H1 (cell line): Measurements from ENCODE around the gene EBF3. TPM values are rescaled to one million over a fixed set of nuclear protein-coding genes. Genes with fewer than 3 reads are reported as not detected.
A peak's percentile ranks its signal among the peaks of the same experiment; 100 is the strongest.

Source experiments
- CTCF ChIA-PET: fragments of 300-600 bp; sonication (Branson Sonifier 250); formaldehyde crosslinking; loops from one replicate; lab custom pipeline; 2021; ENCODE audit not compliant: partially characterized antibody; lab: Charles Lee
- POLR2A ChIA-PET: fragments of 300-600 bp; sonication (Branson Sonifier 250); formaldehyde crosslinking; loops from one replicate; lab custom pipeline; 2021; ENCODE audit warnings: inconsistent platforms; ENCODE audit not compliant: partially characterized antibody; lab: Charles Lee
- DNase-seq, 2 experiments: peaks; one replicate each; pipeline versions ENCODE4 v3.0.0 to v3.0.0-alpha.2; 2010 to 2022; ENCODE audit warnings: low spot score in 2 of 2, low read depth in 1 of 2, mixed read lengths in 1 of 2
- FAIRE-seq: peaks from 2 replicates; lab custom pipeline; 2011; peaks lifted over from hg19 to GRCh38; lab: Jason Lieb, UNC
- H2AFZ ChIP-seq: 2 replicates; pipeline ENCODE4 v1.8.1; 2012; ENCODE audit warnings: low read length, inconsistent platforms
- H2AK5ac ChIP-seq: 2 replicates; pipeline ENCODE4 v1.6.1; 2013; ENCODE audit warnings: low read depth, low read length
- H2BK120ac ChIP-seq: replicated peaks from 2 replicates; pipeline ENCODE3; 2013; ENCODE audit warnings: low read depth, low read length, inconsistent platforms
- H2BK12ac ChIP-seq: 2 replicates; pipeline ENCODE4 v1.6.1; 2013; ENCODE audit warnings: low read depth, low read length
- H2BK15ac ChIP-seq: 2 replicates; pipeline ENCODE4 v1.6.1; 2013; ENCODE audit warnings: low read length
- H2BK20ac ChIP-seq: 2 replicates; pipeline ENCODE4 v1.6.1; 2013; ENCODE audit warnings: low read length
- H2BK5ac ChIP-seq: 2 replicates; pipeline ENCODE4 v1.6.1; 2013; ENCODE audit warnings: low read depth, low read length
- H3K14ac ChIP-seq: 2 replicates; pipeline ENCODE4 v1.6.1; 2013; ENCODE audit warnings: inconsistent platforms; ENCODE audit not compliant: insufficient read length
- H3K18ac ChIP-seq: 2 replicates; pipeline ENCODE4 v1.6.1; 2013; ENCODE audit warnings: low read length; ENCODE audit errors: extremely low read depth
- H3K23ac ChIP-seq: 2 replicates; pipeline ENCODE4 v1.6.1; 2013; ENCODE audit warnings: inconsistent platforms; ENCODE audit not compliant: insufficient read length
- H3K23me2 ChIP-seq: 2 replicates; pipeline ENCODE4 v1.6.1; 2013; ENCODE audit warnings: low read depth, low read length
- H3K27ac ChIP-seq: 2 replicates; pipeline ENCODE4 v1.6.1; 2011; ENCODE audit warnings: low read depth, low read length, inconsistent platforms
- H3K27me3 ChIP-seq, 4 experiments: replicated peaks in 1 of 4; 1 replicate in 1 of 4; 2 replicates in 3 of 4; pipeline versions ENCODE4 v1.6.1 to v1.8.1; 2011 to 2013; ENCODE audit warnings: low read length in 3 of 4, mild to moderate bottlenecking in 3 of 4, inconsistent platforms in 2 of 4, mixed read lengths in 2 of 4, moderate library complexity in 1 of 4; ENCODE audit not compliant: control insufficient read depth in 3 of 4, insufficient read depth in 3 of 4; ENCODE audit errors: extremely low read depth in 1 of 4
- H3K36me3 ChIP-seq, 4 experiments: 2 replicates each; pipeline versions ENCODE4 v1.6.1 to v1.8.1; 2011 to 2013; ENCODE audit warnings: mild to moderate bottlenecking in 4 of 4, low read length in 3 of 4, moderate library complexity in 2 of 4, control low read depth in 1 of 4, inconsistent platforms in 1 of 4; ENCODE audit not compliant: insufficient read depth in 4 of 4, control insufficient read depth in 2 of 4
- H3K4ac ChIP-seq: replicated peaks from 2 replicates; pipeline ENCODE3; 2013; ENCODE audit warnings: low read length, low read depth, mixed read lengths, inconsistent platforms; ENCODE audit not compliant: insufficient read length
- H3K4me1 ChIP-seq, 4 experiments: replicated peaks in 1 of 4; 1 replicate in 1 of 4; 2 replicates in 3 of 4; pipeline versions ENCODE4 v1.6.1 to v1.8.1; 2011 to 2013; ENCODE audit warnings: low read length in 3 of 4, inconsistent platforms in 2 of 4, mixed read lengths in 1 of 4; ENCODE audit not compliant: insufficient read depth in 4 of 4, control insufficient read depth in 3 of 4
- H3K4me2 ChIP-seq, 2 experiments: 2 replicates each; pipeline versions ENCODE4 v1.6.1 to v1.8.1; 2011 to 2013; ENCODE audit warnings: low read depth in 2 of 2, low read length in 2 of 2, control low read depth in 1 of 2, inconsistent platforms in 1 of 2, mild to moderate bottlenecking in 1 of 2; ENCODE audit not compliant: insufficient read depth in 1 of 2
- H3K4me3 ChIP-seq, 4 experiments: fragments of 200-600, 300-600 bp in 1 of 4; sonication (generic), shearing (Covaris generic), sonication (Bioruptor Twin) in 1 of 4; 2 replicates each; pipeline versions ENCODE4 v1.5.1 to v1.8.1; 2011 to 2016; ENCODE audit warnings: low read length in 4 of 4, low read depth in 3 of 4, control low read depth in 2 of 4, inconsistent platforms in 2 of 4, mild to moderate bottlenecking in 2 of 4, mixed read lengths in 1 of 4, moderate library complexity in 1 of 4; ENCODE audit not compliant: insufficient read depth in 2 of 4; ENCODE audit errors: extremely low read depth in 1 of 4
- H3K56ac ChIP-seq: replicated peaks from 2 replicates; pipeline ENCODE3; 2013; ENCODE audit warnings: low read depth, mild to moderate bottlenecking, mixed read lengths, low read length, inconsistent platforms; ENCODE audit not compliant: insufficient read length
- H3K79me1 ChIP-seq: 2 replicates; pipeline ENCODE4 v1.6.1; 2013; ENCODE audit warnings: low read depth, low read length, control low read depth
- H3K79me2 ChIP-seq, 2 experiments: 2 replicates each; pipeline versions ENCODE4 v1.6.1 to v1.8.1; 2012 to 2013; ENCODE audit warnings: low read length in 2 of 2, mild to moderate bottlenecking in 2 of 2, inconsistent platforms in 1 of 2; ENCODE audit not compliant: insufficient read depth in 2 of 2, control insufficient read depth in 1 of 2
- H3K9ac ChIP-seq, 4 experiments: replicated peaks in 1 of 4; 1 replicate in 1 of 4; 2 replicates in 3 of 4; pipeline versions ENCODE4 v1.6.1 to v1.8.1; 2011 to 2013; ENCODE audit warnings: low read depth in 3 of 4, low read length in 3 of 4, control low read depth in 2 of 4, mild to moderate bottlenecking in 2 of 4, moderate library complexity in 2 of 4, inconsistent platforms in 1 of 4; ENCODE audit errors: extremely low read depth in 1 of 4
- H3K9me3 ChIP-seq, 2 experiments: 2 replicates each; pipeline versions ENCODE4 v1.6.1 to v1.8.1; 2012 to 2013; ENCODE audit warnings: mild to moderate bottlenecking in 2 of 2, moderate library complexity in 2 of 2, control low read depth in 1 of 2, inconsistent platforms in 1 of 2, low read depth in 1 of 2, low read length in 1 of 2, mixed read lengths in 1 of 2; ENCODE audit not compliant: insufficient read depth in 2 of 2
- H4K20me1 ChIP-seq, 2 experiments: replicated peaks in 1 of 2; 2 replicates each; pipeline versions ENCODE3 to v1.8.1; 2011 to 2013; ENCODE audit warnings: inconsistent platforms in 2 of 2, low read length in 2 of 2, mild to moderate bottlenecking in 1 of 2; ENCODE audit not compliant: insufficient read depth in 2 of 2, control insufficient read depth in 1 of 2
- H4K5ac ChIP-seq: 2 replicates; pipeline ENCODE4 v1.6.1; 2013; ENCODE audit warnings: low read length, low read depth, mixed read lengths, inconsistent platforms; ENCODE audit not compliant: insufficient read length
- H4K8ac ChIP-seq: 2 replicates; pipeline ENCODE4 v1.8.0; 2013; ENCODE audit warnings: mild to moderate bottlenecking, moderate library complexity, low read length, inconsistent platforms; ENCODE audit not compliant: insufficient read depth; ENCODE audit errors: extremely low read depth
- H4K91ac ChIP-seq: replicated peaks from 2 replicates; pipeline ENCODE3; 2013; ENCODE audit warnings: low read length, mixed read lengths, inconsistent platforms; ENCODE audit not compliant: insufficient read length
- CBX8 ChIP-seq: fragments of 300-800, 300-1000 bp; sonication (generic); IDR thresholded peaks from 2 replicates; pipeline ENCODE4 v1.7.1; 2016; ENCODE audit warnings: low read depth, low read length, borderline replicate concordance
- JUN ChIP-seq: IDR thresholded peaks from 2 replicates; pipeline ENCODE4 v1.6.1; 2011; ENCODE audit warnings: low read depth, mild to moderate bottlenecking, improper control_type of control experiment, low read length
- KDM1A ChIP-seq: fragments of 200-600, 300-600 bp; sonication (generic); IDR thresholded peaks from 2 replicates; pipeline ENCODE4 v1.7.1; 2016; ENCODE audit warnings: mild to moderate bottlenecking, low read length, borderline replicate concordance
- KDM4A ChIP-seq: IDR thresholded peaks from one replicate; pipeline ENCODE4 v1.7.1; 2012; ENCODE audit warnings: low read depth, mild to moderate bottlenecking, moderate library complexity, low read length, inconsistent platforms; ENCODE audit not compliant: severe bottlenecking
- NANOG ChIP-seq: IDR thresholded peaks from 2 replicates; pipeline ENCODE4 v1.6.1; 2011; ENCODE audit warnings: low read length, low read depth, mild to moderate bottlenecking, inconsistent platforms; ENCODE audit not compliant: insufficient read depth, poor library complexity, severe bottlenecking
- RAD21 ChIP-seq, 2 experiments: IDR thresholded peaks in 1 of 2; conservative IDR thresholded peaks in 1 of 2; 2 replicates each; pipeline ENCODE4 v1.6.1; 2011; ENCODE audit warnings: low read depth in 2 of 2, low read length in 2 of 2, improper control_type of control experiment in 1 of 2, inconsistent platforms in 1 of 2, mild to moderate bottlenecking in 1 of 2, moderate library complexity in 1 of 2
- RNF2 ChIP-seq: fragments of 200-900, 300-1000 bp; sonication (generic); IDR thresholded peaks from 2 replicates; pipeline ENCODE4 v1.7.1; 2016; ENCODE audit warnings: borderline replicate concordance, low read depth, mild to moderate bottlenecking, antibody characterized with exemption, low read length; ENCODE audit not compliant: poor library complexity, severe bottlenecking; ENCODE audit errors: missing control alignments
- SIN3A ChIP-seq, 2 experiments: IDR thresholded peaks in 1 of 2; conservative IDR thresholded peaks in 1 of 2; 2 replicates each; pipeline ENCODE4 v1.6.1; 2011 to 2012; ENCODE audit warnings: low read length in 2 of 2, improper control_type of control experiment in 1 of 2, low read depth in 1 of 2, mild to moderate bottlenecking in 1 of 2
- TBP ChIP-seq: IDR thresholded peaks from 2 replicates; pipeline ENCODE4 v1.6.1; 2011; ENCODE audit warnings: low read depth, low read length, improper control_type of control experiment
- WGBS, 2 experiments: shearing (Covaris generic) in 1 of 2; methylation state at CpG; one replicate each; pipeline versions ENCODE4 v1.1.6 to v1.1.7; 2013 to 2015; ENCODE audit warnings: low lambda C conversion rate in 2 of 2, mixed read lengths in 2 of 2, inconsistent platforms in 1 of 2, low coverage in 1 of 2, missing lambda C conversion rate in 1 of 2; ENCODE audit not compliant: insufficient replicate concordance in 2 of 2, insufficient coverage in 1 of 2, insufficient read length in 1 of 2; ENCODE audit errors: extremely low coverage in 1 of 2, missing lambda C conversion rate in 1 of 2; 5-methylcytosine and 5-hydroxymethylcytosine counted together
- polyA plus RNA-seq, 7 experiments: library from polyadenylated mRNA; depleted of rRNA in 3 of 7; stranded (reverse) in 5 of 7; unstranded in 2 of 7; fragments of >200 nt in 5 of 7; fragments of 200-250 nt in 2 of 7; gene quantifications; 1 replicate in 5 of 7; 2 replicates in 1 of 7; 4 replicates in 1 of 7; pipeline versions ENCODE4 v1.2.1 to v1.2.3, GENCODE V29; 2011 to 2013; ENCODE audit warnings: missing spikeins in 2 of 7, mixed read lengths in 2 of 7
- total RNA-seq: library from RNA; stranded (reverse); fragmentation: NEBNext Ultra II Directional; extraction: Animal tissue kit (Norgen Biotek cat#: 25700); gene quantifications from 2 replicates; pipeline ENCODE4 v1.2.1, GENCODE V29; 2021

The EBF3 gene
- total and polyA plus RNA-seq, 2 of the 8 experiments (the other 6 are each of a cell fraction or from before 2014, with no cell fraction given) = 0.08 to 0.26 TPM

- no peaks in the 10 kb centered on the region for H3K79me1 ChIP-seq
- ChIA-PET CTCF (interaction anchor here (0.5 to 3.0 kb wide), 30 partner anchors 14 to 937 kb away, joined by 3 to 12 read pairs (median 4); no protein-coding TSS in a partner anchor), POLR2A (interaction anchor here (1.8 kb wide), 1 partner anchor 12 kb away, joined by 4 read pairs; no protein-coding TSS in a partner anchor)
- H3K27ac ChIP-seq = no peak overlapping the region
- H3K9me3 ChIP-seq = no peaks in the 10 kb centered on the region
- no peak overlapping the region for H2BK15ac ChIP-seq
- no peaks in the 10 kb centered on the region for H3K79me2 ChIP-seq
- no peak for FAIRE-seq
- no peak overlapping the region for H2AFZ ChIP-seq
- 4% methylated on average over 18 of the region's 84 CpGs; no CpG with 5 or more reads in 1 of the 2 experiments for WGBS, 2 experiments
- no peak overlapping the region for H2BK5ac ChIP-seq
- no peak overlapping the region for H3K23ac ChIP-seq
- DNase-seq = peak in 1 of 2 experiments; percentile 76
- H3K4me3 ChIP-seq = peak overlapping the region in 2 of 4 experiments; percentile 7 to 55; a peak in 3 of 8 replicates
- no peak overlapping the region for H4K8ac ChIP-seq
- peaks cover 0 to 21% (median 0%) of the 10 kb centered on the region in 4 experiments; a peak in 1 of 8 replicates for H3K36me3 ChIP-seq
- H2BK20ac ChIP-seq = no peak overlapping the region
- no peak overlapping the region for H3K4ac ChIP-seq
- no peak overlapping the region for H3K14ac ChIP-seq
- no peak overlapping the region for H4K91ac ChIP-seq
- no peak overlapping the region for H3K56ac ChIP-seq
- peaks cover 67 to 93% (median 77%) of the 10 kb centered on the region in 4 experiments for H3K27me3 ChIP-seq
- H2BK12ac ChIP-seq = no peak overlapping the region
- peak overlapping the region; percentile 75 to 78 for H3K4me2 ChIP-seq
- H3K4me1 ChIP-seq = peaks cover 0 to 28% (median 18%) of the 10 kb centered on the region in 4 experiments; a peak in 6 of 7 replicates
- peaks cover 9 to 16% of the 10 kb centered on the region in 2 experiments for H4K20me1 ChIP-seq
- H4K5ac ChIP-seq = no peak overlapping the region
- H2BK120ac ChIP-seq = no peak overlapping the region
- H3K9ac ChIP-seq = no peak overlapping the region
- peaks cover 14% of the 10 kb centered on the region; the same call in 1 of the 2 replicates for H3K23me2 ChIP-seq
- H2AK5ac ChIP-seq = no peak overlapping the region
- H3K18ac ChIP-seq = no peak overlapping the region; the same call in 1 of the 2 replicates
- no peak for TF ChIP-seq KDM1A
- peak; percentile 56 to 80 for TF ChIP-seq RAD21 (IDR thresholded peaks at IDR 0.05 in 1 of 2, conservative IDR thresholded peaks at IDR 0.05 in 1 of 2; ENCODE audit: low read depth in 2 of 2, low read length in 2 of 2)
- no peak for TF ChIP-seq RNF2
- no peak for TF ChIP-seq NANOG
- TF ChIP-seq KDM4A = peak; percentile 29
- TF ChIP-seq SIN3A (conservative IDR thresholded peaks at IDR 0.05 in 1 of 2, IDR thresholded peaks at IDR 0.05 in 1 of 2; ENCODE audit: low read depth in 1 of 2, low read length in 2 of 2) = no peak
- TF ChIP-seq CBX8 = no peak
- TF ChIP-seq JUN = no peak
- TF ChIP-seq TBP = no peak
These were observed 7.5 kb upstream of the EBF3 start for GRCh38 chr10:129971381-129972144.
